ENCODE measurements around the gene SCGB2A2. TPM values are rescaled to one million over a fixed set of nuclear protein-coding genes. Genes with fewer than 3 reads are reported as not detected.

Gene SCGB2A2
- total RNA-seq, 1 donor from 2014 or later: not detected

Other genes with a start within 250 kb of the SCGB2A2 start
- gene INCENP, start 146.1 kb upstream of the SCGB2A2 start, total RNA-seq: 55.5 TPM
- not detected for gene SCGB1D1, start 79.9 kb upstream of the SCGB2A2 start, total RNA-seq
- gene SCGB2A1, start 61.5 kb upstream of the SCGB2A2 start, total RNA-seq: not detected
- not detected for gene SCGB1D2, start 27.9 kb upstream of the SCGB2A2 start, total RNA-seq
- not detected for gene SCGB1D4, start 28.9 kb downstream of the SCGB2A2 start, total RNA-seq
- gene ASRGL1, start 67.3 kb downstream of the SCGB2A2 start, total RNA-seq: 69.8 TPM
- gene SCGB1A1, start 148.9 kb downstream of the SCGB2A2 start, total RNA-seq: not detected